NB4 (cell line): ENCODE measurements around the gene SERPINB7.

Source experiments
- CTCF ChIP-seq: IDR thresholded peaks from one replicate; pipeline ENCODE4 v1.5.1; 2012; ENCODE audit warnings: low read depth, low read length
- MAX ChIP-seq: IDR thresholded peaks from 2 replicates; pipeline ENCODE4 v1.6.1; 2011; ENCODE audit warnings: low read depth, low read length
- POLR2A ChIP-seq: IDR thresholded peaks from 2 replicates; pipeline ENCODE4 v1.6.1; 2011; ENCODE audit warnings: mild to moderate bottlenecking; ENCODE audit not compliant: insufficient read length; ENCODE audit errors: extremely low read depth

DNA sequence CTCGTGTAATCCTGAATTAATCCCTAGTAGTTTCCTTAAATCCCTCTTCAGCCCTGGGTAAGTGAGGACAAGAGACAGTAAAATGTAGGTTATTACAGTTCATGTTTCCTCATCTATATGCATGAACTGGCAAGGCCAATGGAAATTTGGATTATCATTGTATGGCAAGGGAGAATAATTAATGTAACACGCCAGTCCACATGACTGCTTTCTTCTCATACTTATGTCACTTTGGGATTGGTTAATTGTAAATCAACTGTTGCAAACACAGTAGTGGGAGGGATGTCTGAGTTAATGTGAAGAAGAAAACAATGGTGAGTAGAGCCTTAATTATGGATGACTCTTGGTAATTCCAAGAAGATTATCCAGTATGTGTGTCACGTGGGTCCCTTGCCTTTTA lies 1.7 kb upstream of the SERPINB7 start:
- TF ChIP-seq CTCF (no peak), POLR2A (no peak), MAX (no peak)
